Endothelial cell of umbilical vein (primary cell): ENCODE data around the gene LRFN2. TPM values are rescaled to one million over a fixed set of nuclear protein-coding genes. Genes with fewer than 3 reads are reported as not detected.

Source experiments
- BruUV-seq: library from RNA; stranded (reverse); fragments of 400-500 nt; replicated peaks from 2 replicates; lab custom pipeline; 2021; lab: Mats Ljungman, UMichigan
- CTCF ChIA-PET: fragments of 300-600, 350-600 bp; sonication (Branson Sonifier 250); formaldehyde crosslinking; loops from one replicate; lab custom pipeline; 2021; ENCODE audit warnings: antibody characterized with exemption, inconsistent platforms; lab: Charles Lee
- POLR2A ChIA-PET: fragments of 300-600, 350-600 bp; sonication (Branson Sonifier 250); formaldehyde crosslinking; loops from one replicate; lab custom pipeline; 2021; ENCODE audit warnings: antibody characterized with exemption, inconsistent platforms; lab: Charles Lee
- DNase-seq: peaks from one replicate; pipeline ENCODE4 v3.0.0-alpha.2; 2011; ENCODE audit warnings: low read depth, low spot score
- FAIRE-seq: peaks from 2 replicates; lab custom pipeline; 2011; peaks lifted over from hg19 to GRCh38; lab: Jason Lieb, UNC
- H2AFZ ChIP-seq: 2 replicates; pipeline ENCODE4 v1.6.0; 2012; ENCODE audit warnings: low read depth, low read length, control low read depth, inconsistent platforms
- H3K27ac ChIP-seq: 2 replicates; pipeline ENCODE4 v1.5.1; 2011; ENCODE audit warnings: low read depth, mild to moderate bottlenecking, control low read depth, low read length, moderate library complexity; ENCODE audit not compliant: insufficient read depth
- H3K27me3 ChIP-seq, 2 experiments: 2 replicates each; pipeline versions ENCODE4 v1.6.0 to v1.6.1; 2011; ENCODE audit warnings: low read length in 2 of 2, mixed read lengths in 1 of 2; ENCODE audit not compliant: control insufficient read depth in 2 of 2, insufficient read depth in 2 of 2
- H3K36me3 ChIP-seq, 2 experiments: 2 replicates in 1 of 2; 3 replicates in 1 of 2; pipeline ENCODE4 v1.5.1; 2011; ENCODE audit warnings: low read length in 2 of 2, mild to moderate bottlenecking in 1 of 2, moderate library complexity in 1 of 2; ENCODE audit not compliant: control insufficient read depth in 2 of 2, insufficient read depth in 2 of 2; ENCODE audit errors: extremely low read depth in 1 of 2
- H3K4me1 ChIP-seq: 3 replicates; pipeline ENCODE4 v1.5.1; 2011; ENCODE audit warnings: mild to moderate bottlenecking, low read length; ENCODE audit not compliant: control insufficient read depth, insufficient read depth; ENCODE audit errors: extremely low read depth
- H3K4me2 ChIP-seq: 2 replicates; pipeline ENCODE4 v1.6.1; 2011; ENCODE audit warnings: low read length, control low read depth, mixed read lengths; ENCODE audit not compliant: insufficient read depth
- H3K4me3 ChIP-seq, 3 experiments: fragments of 200-600 bp in 1 of 3; sonication (generic), shearing (Covaris generic) in 1 of 3; replicated peaks in 1 of 3; 2 replicates each; pipeline ENCODE4 v1.5.1; 2011 to 2016; ENCODE audit warnings: control low read depth in 3 of 3, low read length in 3 of 3, mild to moderate bottlenecking in 2 of 3, inconsistent platforms in 1 of 3, low read depth in 1 of 3, moderate library complexity in 1 of 3; ENCODE audit not compliant: insufficient read depth in 1 of 3
- H3K79me2 ChIP-seq: 2 replicates; pipeline ENCODE4 v1.6.0; 2012; ENCODE audit warnings: low read length, inconsistent platforms; ENCODE audit not compliant: control insufficient read depth, insufficient read depth
- H3K9ac ChIP-seq: replicated peaks from 2 replicates; pipeline ENCODE3; 2011; ENCODE audit warnings: low read length, control low read depth; ENCODE audit not compliant: insufficient read depth; ENCODE audit errors: extremely low read depth
- H3K9me1 ChIP-seq: replicated peaks from 3 replicates; pipeline ENCODE4 v1.6.0; 2011; ENCODE audit warnings: mild to moderate bottlenecking, low read length; ENCODE audit not compliant: control insufficient read depth, insufficient read depth; ENCODE audit errors: extremely low read depth
- H3K9me3 ChIP-seq: replicated peaks from 2 replicates; pipeline ENCODE4 v1.5.1; 2012; ENCODE audit warnings: low read length, inconsistent platforms; ENCODE audit not compliant: control insufficient read depth, insufficient read depth
- H4K20me1 ChIP-seq: replicated peaks from 2 replicates; pipeline ENCODE3; 2011; ENCODE audit warnings: mild to moderate bottlenecking, low read length; ENCODE audit not compliant: control insufficient read depth, insufficient read depth; ENCODE audit errors: extremely low read depth
- CTCF ChIP-seq, 2 donors: IDR thresholded peaks; 1 replicate in 1 of 2; 2 replicates in 1 of 2; pipeline ENCODE4 v1.5.1; 2011; ENCODE audit warnings: low read length in 2 of 2, mild to moderate bottlenecking in 2 of 2, moderate library complexity in 2 of 2, control low read depth in 1 of 2, inconsistent platforms in 1 of 2, low read depth in 1 of 2; ENCODE audit not compliant: insufficient read depth in 1 of 2; ENCODE audit errors: extremely low read depth in 1 of 2
- EZH2 ChIP-seq: IDR thresholded peaks from 2 replicates; pipeline ENCODE4 v1.6.1; 2012; ENCODE audit warnings: borderline replicate concordance, low read depth, mild to moderate bottlenecking, moderate library complexity, low read length, inconsistent platforms; ENCODE audit not compliant: severe bottlenecking
- FOS ChIP-seq: IDR thresholded peaks from 2 replicates; pipeline ENCODE4 v1.6.1; 2011; ENCODE audit warnings: mild to moderate bottlenecking, low read length, moderate library complexity, borderline replicate concordance; ENCODE audit not compliant: insufficient read depth
- GATA2 ChIP-seq: IDR thresholded peaks from 2 replicates; pipeline ENCODE4 v1.7.0; 2011; ENCODE audit warnings: low read depth, mild to moderate bottlenecking, moderate library complexity, mixed read lengths, low read length; ENCODE audit not compliant: insufficient read length, insufficient read depth
- JUN ChIP-seq: IDR thresholded peaks from 2 replicates; pipeline ENCODE4 v1.6.1; 2011; ENCODE audit warnings: borderline replicate concordance, low read depth; ENCODE audit not compliant: insufficient read length, insufficient read depth
- MAX ChIP-seq: IDR thresholded peaks from 2 replicates; pipeline ENCODE4 v1.6.1; 2011; ENCODE audit not compliant: insufficient read depth, insufficient read length
- MYC ChIP-seq: IDR thresholded peaks from one replicate; pipeline ENCODE4 v1.6.1; 2011; ENCODE audit warnings: mild to moderate bottlenecking, low read depth, low read length
- POLR2A ChIP-seq: IDR thresholded peaks from 2 replicates; pipeline ENCODE4 v1.6.1; 2012; ENCODE audit warnings: low read depth, mild to moderate bottlenecking, control low read depth, low read length
- POLR2AphosphoS5 ChIP-seq: IDR thresholded peaks from 2 replicates; pipeline ENCODE4 v1.6.1; 2012; ENCODE audit warnings: low read depth, mild to moderate bottlenecking, control low read depth, low read length, moderate library complexity; ENCODE audit not compliant: insufficient read depth
- dilution Hi-C: fragments of 300-500 bp; cut with MboI; formaldehyde crosslinking; loops from one replicate; pipeline ENCODE4 v1.15.0; 2019; ENCODE audit warnings: low sequenced_read_pairs; ENCODE audit not compliant: extremely low pct_ligation_motif_present
- intact Hi-C: fragments of 100-400 bp; cut with micrococcal nuclease; formaldehyde crosslinking; loops from one replicate; pipeline ENCODE4 v1.10.0; 2022
- polyA plus RNA-seq, 4 experiments: library from polyadenylated mRNA; depleted of rRNA in 3 of 4; stranded (reverse) in 3 of 4; unstranded in 1 of 4; fragments of >200 nt; gene quantifications; 2 replicates each; pipeline versions ENCODE4 v1.2.1 to v1.2.3, GENCODE V29; 2011 to 2012; ENCODE audit warnings: missing spikeins in 1 of 4
- total RNA-seq: library from RNA; stranded (reverse); gene quantifications from 2 replicates; pipeline ENCODE4 v1.2.3, GENCODE V29; 2021

Gene LRFN2
- total and polyA plus RNA-seq, 2 donors (not counting 3 experiments of a cell fraction or from before 2014, with no cell fraction given), result not detected

GRCh38 chr6:40394381-40394780 lies 192.8 kb downstream of the LRFN2 start:
- Histone ChIP-seq H3K36me3 (no peaks in the 10 kb centered on the region), H2AFZ (no peak overlapping the region), H3K4me2 (no peak overlapping the region), H3K9me1 (no peaks in the 10 kb centered on the region), H3K79me2 (no peaks in the 10 kb centered on the region), H4K20me1 (no peaks in the 10 kb centered on the region), H3K9me3 (no peaks in the 10 kb centered on the region), H3K4me3 (no peak overlapping the region), H3K27ac (no peak overlapping the region), H3K9ac (no peak overlapping the region), H3K4me1 (no peaks in the 10 kb centered on the region), H3K27me3 (no peaks in the 10 kb centered on the region)
- ChIA-PET POLR2A (no interaction called here), CTCF (no interaction called here)
- TF ChIP-seq FOS (no peak), GATA2 (no peak), CTCF (IDR thresholded peaks at IDR 0.05; ENCODE audit: extremely low read depth in 1 of 2, insufficient read depth in 1 of 2, low read depth in 1 of 2, low read length in 2 of 2) (no peak), JUN (no peak), MAX (no peak), POLR2A (no peak), MYC (no peak), POLR2AphosphoS5 (no peak), EZH2 (no peak)
- BruUV-seq, result no TSS peak
- intact Hi-C loops (no loop called here), dilution Hi-C loops (no loop called here)
- no peak for DNase-seq
- FAIRE-seq, result no peak
